Measurements from ENCODE around the gene CDC42BPA. TPM values are rescaled to one million over a fixed set of nuclear protein-coding genes. Genes with fewer than 3 reads are reported as not detected.

The CDC42BPA gene
- total RNA-seq, 1 donor from 2014 or later = 42.7 TPM

DNA sequence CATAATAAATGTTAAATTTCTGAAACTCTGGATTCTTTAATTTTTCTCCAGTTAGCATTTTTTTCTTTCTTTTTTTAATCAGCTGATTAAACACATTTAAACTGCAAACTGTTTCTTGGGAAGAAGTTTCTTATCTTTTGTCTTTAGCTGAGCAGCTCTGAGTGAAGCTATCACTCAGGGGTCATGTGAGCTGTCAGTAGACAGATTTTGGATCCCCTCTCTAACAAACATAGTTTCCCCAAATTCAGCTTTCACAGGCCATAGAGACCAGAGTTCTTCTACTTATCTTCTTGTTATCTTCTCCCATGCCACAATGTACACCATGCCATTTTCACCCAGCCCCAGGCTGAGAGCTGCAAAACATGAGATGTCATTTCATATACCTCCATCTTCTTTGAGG lies 148.9 kb downstream of the CDC42BPA start:
- no peak for DNase-seq (ENCODE audit: extremely low spot score in 2 of 2)
- H3K4me1 ChIP-seq = no peaks in the 10 kb centered on the region
- TF ChIP-seq, protein P1, sequence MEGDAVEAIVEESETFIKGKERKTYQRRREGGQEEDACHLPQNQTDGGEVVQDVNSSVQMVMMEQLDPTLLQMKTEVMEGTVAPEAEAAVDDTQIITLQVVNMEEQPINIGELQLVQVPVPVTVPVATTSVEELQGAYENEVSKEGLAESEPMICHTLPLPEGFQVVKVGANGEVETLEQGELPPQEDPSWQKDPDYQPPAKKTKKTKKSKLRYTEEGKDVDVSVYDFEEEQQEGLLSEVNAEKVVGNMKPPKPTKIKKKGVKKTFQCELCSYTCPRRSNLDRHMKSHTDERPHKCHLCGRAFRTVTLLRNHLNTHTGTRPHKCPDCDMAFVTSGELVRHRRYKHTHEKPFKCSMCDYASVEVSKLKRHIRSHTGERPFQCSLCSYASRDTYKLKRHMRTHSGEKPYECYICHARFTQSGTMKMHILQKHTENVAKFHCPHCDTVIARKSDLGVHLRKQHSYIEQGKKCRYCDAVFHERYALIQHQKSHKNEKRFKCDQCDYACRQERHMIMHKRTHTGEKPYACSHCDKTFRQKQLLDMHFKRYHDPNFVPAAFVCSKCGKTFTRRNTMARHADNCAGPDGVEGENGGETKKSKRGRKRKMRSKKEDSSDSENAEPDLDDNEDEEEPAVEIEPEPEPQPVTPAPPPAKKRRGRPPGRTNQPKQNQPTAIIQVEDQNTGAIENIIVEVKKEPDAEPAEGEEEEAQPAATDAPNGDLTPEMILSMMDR (IDR thresholded peaks at IDR 0.05) = no peak
- no peak for TF ChIP-seq POLR2A (IDR thresholded peaks at IDR 0.05)
- no peak for TF ChIP-seq POLR2AphosphoS5 (IDR thresholded peaks at IDR 0.05; ENCODE audit: insufficient read depth in 1 of 2, low read depth in 1 of 2)
- H3K27ac ChIP-seq = no peak overlapping the region
- H3K4me3 ChIP-seq = no peak overlapping the region
- H3K27me3 ChIP-seq = no peaks in the 10 kb centered on the region
- no peaks in the 10 kb centered on the region for H3K36me3 ChIP-seq
- intact Hi-C loops (cut with DNase I) = no loop called here
- H3K9me3 ChIP-seq = no peaks in the 10 kb centered on the region

DNA sequence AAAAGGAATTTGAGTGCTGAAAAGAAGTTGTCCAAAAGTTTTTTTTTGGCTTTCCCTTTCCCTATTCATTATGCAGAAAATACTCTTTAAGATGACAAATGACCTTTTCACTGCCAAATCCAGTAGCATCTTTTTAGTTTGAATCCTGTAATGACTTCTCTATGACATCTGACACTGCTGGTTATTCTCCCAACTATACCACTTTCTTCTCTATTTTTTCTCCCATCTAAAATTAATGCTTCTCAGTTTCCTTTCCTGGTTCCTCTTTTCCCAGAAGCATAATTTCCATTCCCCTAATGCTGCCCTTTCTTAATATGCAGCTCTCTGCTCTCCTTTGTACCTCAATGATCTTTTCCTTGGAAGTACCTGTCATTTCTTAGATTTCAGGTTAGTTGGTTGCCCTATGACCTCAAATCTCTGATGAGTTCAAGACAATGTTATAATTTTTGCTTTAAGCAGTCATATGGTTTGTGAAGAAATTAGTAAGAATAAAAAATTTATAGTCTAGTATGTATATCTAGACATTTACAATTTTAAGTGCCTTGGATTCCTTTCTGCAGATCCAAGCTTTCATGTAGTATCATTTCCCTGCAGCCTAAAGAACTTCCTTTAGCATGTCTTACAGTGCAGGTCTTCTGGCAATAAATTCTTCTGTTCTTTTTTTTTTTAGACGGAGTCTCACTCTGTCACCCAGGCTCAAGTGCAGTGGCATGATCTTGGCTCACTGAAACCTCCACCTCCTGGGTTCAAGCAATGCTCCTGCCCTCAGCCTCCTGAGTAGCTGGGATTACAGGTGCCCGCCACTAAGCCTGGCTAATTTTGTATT lies 150.8 kb downstream of the CDC42BPA start:
- intact Hi-C loops (cut with DNase I) = no loop called here
- TF ChIP-seq POLR2AphosphoS5 (IDR thresholded peaks at IDR 0.05; ENCODE audit: insufficient read depth in 1 of 2, low read depth in 1 of 2) (no peak), POLR2A (IDR thresholded peaks at IDR 0.05) (no peak)
- TF ChIP-seq, protein P1 (IDR thresholded peaks at IDR 0.05) = no peak
- DNase-seq (ENCODE audit: extremely low spot score in 2 of 2) = no peak
- H3K4me3 ChIP-seq = no peak overlapping the region
- H3K27me3 ChIP-seq = no peaks in the 10 kb centered on the region
- no peaks in the 10 kb centered on the region for H3K36me3 ChIP-seq
- H3K4me1 ChIP-seq = no peaks in the 10 kb centered on the region
- H3K27ac ChIP-seq = no peak overlapping the region
- no peaks in the 10 kb centered on the region for H3K9me3 ChIP-seq

DNA sequence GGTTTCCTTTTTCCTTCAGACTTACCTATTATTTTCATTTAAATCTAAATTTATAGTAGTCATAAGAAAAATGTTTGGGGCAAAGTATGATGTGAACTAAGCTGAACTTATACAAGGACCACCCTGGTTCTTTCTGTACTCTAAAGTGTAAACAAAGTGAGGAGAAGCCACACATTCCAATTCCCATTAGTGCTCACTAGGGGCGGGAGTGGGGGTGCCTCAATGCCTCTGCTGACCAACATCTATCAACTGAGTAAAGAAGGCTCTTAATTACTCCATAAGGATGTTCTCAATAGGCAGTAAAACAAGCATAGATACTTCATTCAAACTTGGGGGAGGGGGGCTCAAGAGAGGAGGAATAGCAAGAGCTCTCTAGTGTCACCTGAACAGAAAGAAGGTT lies 151.7 kb downstream of the CDC42BPA start:
- H3K36me3 ChIP-seq = no peaks in the 10 kb centered on the region
- no peaks in the 10 kb centered on the region for H3K4me1 ChIP-seq
- TF ChIP-seq POLR2AphosphoS5 (IDR thresholded peaks at IDR 0.05; ENCODE audit: insufficient read depth in 1 of 2, low read depth in 1 of 2) (no peak), POLR2A (IDR thresholded peaks at IDR 0.05) (no peak)
- TF ChIP-seq, protein P1 (IDR thresholded peaks at IDR 0.05) = no peak
- no peak overlapping the region for H3K4me3 ChIP-seq
- H3K9me3 ChIP-seq = no peaks in the 10 kb centered on the region
- intact Hi-C loops (cut with DNase I) = no loop called here
- H3K27ac ChIP-seq = no peak overlapping the region
- H3K27me3 ChIP-seq = no peaks in the 10 kb centered on the region
- DNase-seq (ENCODE audit: extremely low spot score in 2 of 2) = no peak

DNA sequence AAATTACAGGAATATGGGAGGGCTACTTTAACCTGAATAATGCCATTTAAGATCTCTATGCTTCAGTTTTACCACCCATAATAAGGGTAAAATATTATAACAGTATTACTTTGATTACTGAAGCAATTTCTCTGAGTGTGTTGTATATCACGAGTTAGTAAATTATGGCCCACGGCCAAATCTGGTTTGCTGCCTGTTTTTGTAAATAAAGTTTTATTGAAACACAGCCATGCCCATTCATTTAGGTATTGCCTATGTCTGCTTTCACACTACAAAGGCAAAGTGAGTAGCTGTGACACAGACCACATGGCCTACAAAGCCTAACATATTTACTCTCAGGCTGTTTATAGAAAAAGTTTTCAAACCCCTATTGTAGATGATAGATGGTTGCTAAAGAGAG lies 156.8 kb downstream of the CDC42BPA start:
- no peaks in the 10 kb centered on the region for H3K27me3 ChIP-seq
- intact Hi-C loops (cut with DNase I) = no loop called here
- peaks cover 0 to 8% of the 10 kb centered on the region in 2 donors for H3K36me3 ChIP-seq
- H3K9me3 ChIP-seq = no peaks in the 10 kb centered on the region
- TF ChIP-seq POLR2AphosphoS5 (IDR thresholded peaks at IDR 0.05; ENCODE audit: insufficient read depth in 1 of 2, low read depth in 1 of 2) (no peak), POLR2A (IDR thresholded peaks at IDR 0.05) (no peak)
- TF ChIP-seq, protein P1 (IDR thresholded peaks at IDR 0.05) = no peak
- no peak for DNase-seq (ENCODE audit: extremely low spot score in 2 of 2)
- H3K4me1 ChIP-seq = no peaks in the 10 kb centered on the region
- no peak overlapping the region for H3K27ac ChIP-seq
- H3K4me3 ChIP-seq = no peak overlapping the region

DNA sequence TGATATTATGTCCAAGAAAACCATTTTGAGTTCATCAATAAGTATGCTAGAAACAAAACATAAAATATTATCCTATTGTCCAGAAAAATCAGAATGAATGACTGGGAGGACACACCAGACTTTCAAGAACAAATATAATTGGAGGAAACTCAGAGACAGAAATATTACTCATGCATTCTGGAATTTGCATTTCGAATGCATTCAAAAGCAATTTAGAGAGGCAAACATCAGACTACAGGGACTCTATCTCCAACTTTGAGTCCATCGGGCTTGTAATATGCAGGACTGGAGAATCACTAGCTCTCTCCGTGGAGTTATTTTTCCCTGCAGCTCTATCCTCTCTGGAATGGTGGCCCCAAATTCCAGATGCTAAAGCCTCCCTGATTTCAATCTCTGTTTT lies 161.8 kb downstream of the CDC42BPA start:
- Histone ChIP-seq H3K9me3 (no peaks in the 10 kb centered on the region), H3K27me3 (no peaks in the 10 kb centered on the region), H3K4me3 (no peak overlapping the region), H3K36me3 (peaks cover 0 to 8% of the 10 kb centered on the region in 2 donors), H3K27ac (no peak overlapping the region), H3K4me1 (no peaks in the 10 kb centered on the region)
- intact Hi-C loops (cut with DNase I) = no loop called here
- no peak for DNase-seq (ENCODE audit: extremely low spot score in 2 of 2)
- TF ChIP-seq POLR2AphosphoS5 (IDR thresholded peaks at IDR 0.05; ENCODE audit: insufficient read depth in 1 of 2, low read depth in 1 of 2) (no peak), POLR2A (IDR thresholded peaks at IDR 0.05) (no peak)
- TF ChIP-seq, protein P1 (IDR thresholded peaks at IDR 0.05) = no peak
